ENCODE results near the gene ATP10A.

GRCh38 chr15:25721605-25721955, 141.5 kb downstream of the ATP10A start:
- TF ChIP-seq, protein P1, sequence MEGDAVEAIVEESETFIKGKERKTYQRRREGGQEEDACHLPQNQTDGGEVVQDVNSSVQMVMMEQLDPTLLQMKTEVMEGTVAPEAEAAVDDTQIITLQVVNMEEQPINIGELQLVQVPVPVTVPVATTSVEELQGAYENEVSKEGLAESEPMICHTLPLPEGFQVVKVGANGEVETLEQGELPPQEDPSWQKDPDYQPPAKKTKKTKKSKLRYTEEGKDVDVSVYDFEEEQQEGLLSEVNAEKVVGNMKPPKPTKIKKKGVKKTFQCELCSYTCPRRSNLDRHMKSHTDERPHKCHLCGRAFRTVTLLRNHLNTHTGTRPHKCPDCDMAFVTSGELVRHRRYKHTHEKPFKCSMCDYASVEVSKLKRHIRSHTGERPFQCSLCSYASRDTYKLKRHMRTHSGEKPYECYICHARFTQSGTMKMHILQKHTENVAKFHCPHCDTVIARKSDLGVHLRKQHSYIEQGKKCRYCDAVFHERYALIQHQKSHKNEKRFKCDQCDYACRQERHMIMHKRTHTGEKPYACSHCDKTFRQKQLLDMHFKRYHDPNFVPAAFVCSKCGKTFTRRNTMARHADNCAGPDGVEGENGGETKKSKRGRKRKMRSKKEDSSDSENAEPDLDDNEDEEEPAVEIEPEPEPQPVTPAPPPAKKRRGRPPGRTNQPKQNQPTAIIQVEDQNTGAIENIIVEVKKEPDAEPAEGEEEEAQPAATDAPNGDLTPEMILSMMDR (IDR thresholded peaks at IDR 0.05; ENCODE audit: low read length) = no peak
- TF ChIP-seq EZH2 (optimal IDR thresholded peaks at IDR 0.05; ENCODE audit: low read depth, low read length) (no peak), EZH2phosphoT487 (IDR thresholded peaks at IDR 0.05; ENCODE audit: low read length) (no peak)

Measured in MM.1S (cell line).